HepG2 (cell line): ENCODE results near the gene RAMP3. TPM values are rescaled to one million over a fixed set of nuclear protein-coding genes. Genes with fewer than 3 reads are reported as not detected.

ENCODE experiments used
- ATAC-seq: fragments of 200-7000 bp; cut with Tn5 transposase; 3 replicates; pipeline ENCODE4 v1.9.1; 2020; ENCODE audit warnings: mild to moderate bottlenecking, moderate library complexity
- BruUV-seq: library from RNA; stranded (reverse); fragments of 400-500 nt; replicated peaks from 2 replicates; lab custom pipeline; 2021; lab: Mats Ljungman, UMichigan
- CTCF ChIA-PET: fragments of 300-600 bp; formaldehyde crosslinking; extraction: SDS; loops from one replicate; lab custom pipeline; 2021; ENCODE audit warnings: low total read pairs, inconsistent platforms, low intra/inter-chr PET ratio; lab: Yijun Ruan, JAX
- POLR2A ChIA-PET: fragments of 350-600 bp; sonication (Branson Sonifier 250); formaldehyde crosslinking; loops from one replicate; lab custom pipeline; 2020; ENCODE audit warnings: antibody characterized with exemption, inconsistent platforms; lab: Yijun Ruan, JAX
- DNase-seq: peaks from one replicate; pipeline ENCODE4 v3.0.0-alpha.2; 2015; ENCODE audit warnings: low spot score
- FAIRE-seq: peaks from 3 replicates; lab custom pipeline; 2011; peaks lifted over from hg19 to GRCh38; lab: Jason Lieb, UNC
- H2AFZ ChIP-seq: one replicate; pipeline ENCODE4 v1.6.1; 2011; ENCODE audit warnings: low read length, inconsistent platforms
- H3K27ac ChIP-seq: fragments of 300-600 bp; 3 replicates; pipeline ENCODE4 v1.8.0; 2011; ENCODE audit warnings: mixed run types, mild to moderate bottlenecking, mixed read lengths, low read length, inconsistent platforms; ENCODE audit not compliant: insufficient read depth; ENCODE audit errors: extremely low read length
- H3K27me3 ChIP-seq, 2 experiments: fragments of 200-600 bp in 1 of 2; 2 replicates in 1 of 2; 3 replicates in 1 of 2; pipeline versions ENCODE4 v1.6.0 to v1.8.0; 2011; ENCODE audit warnings: low read length in 2 of 2, mild to moderate bottlenecking in 2 of 2, moderate library complexity in 2 of 2, inconsistent platforms in 1 of 2; ENCODE audit not compliant: insufficient read depth in 2 of 2, control insufficient read depth in 1 of 2
- H3K36me3 ChIP-seq, 2 experiments: fragments of 200-600 bp in 1 of 2; replicated peaks in 1 of 2; 2 replicates in 1 of 2; 3 replicates in 1 of 2; pipeline versions ENCODE4 v1.5.1 to v1.8.0; 2011; ENCODE audit warnings: low read length in 2 of 2, inconsistent platforms in 1 of 2; ENCODE audit not compliant: insufficient read depth in 2 of 2, control insufficient read depth in 1 of 2
- H3K4me1 ChIP-seq: 2 replicates; pipeline ENCODE4 v1.5.1; 2012; ENCODE audit warnings: low read length, inconsistent platforms; ENCODE audit not compliant: insufficient read depth
- H3K4me2 ChIP-seq: 2 replicates; pipeline ENCODE4 v1.6.0; 2011; ENCODE audit warnings: low read depth, low read length, inconsistent platforms
- H3K4me3 ChIP-seq, 3 experiments: fragments of 200-600 bp in 1 of 3; sonication (generic), shearing (Covaris generic) in 1 of 3; replicated peaks in 1 of 3; 2 replicates each; pipeline ENCODE4 v1.5.1; 2011 to 2016; ENCODE audit warnings: low read length in 3 of 3, inconsistent platforms in 2 of 3, low read depth in 2 of 3, mild to moderate bottlenecking in 2 of 3, control low read depth in 1 of 3, mixed read lengths in 1 of 3; ENCODE audit not compliant: insufficient read depth in 1 of 3
- H3K79me2 ChIP-seq: one replicate; pipeline ENCODE4 v1.6.1; 2011; ENCODE audit warnings: low read length, inconsistent platforms; ENCODE audit not compliant: insufficient read depth
- H3K9ac ChIP-seq: 2 replicates; pipeline ENCODE4 v1.6.0; 2011; ENCODE audit warnings: mild to moderate bottlenecking, low read depth, low read length, inconsistent platforms; ENCODE audit not compliant: insufficient read depth
- H3K9me3 ChIP-seq: 2 replicates; pipeline ENCODE4 v1.5.1; 2012; ENCODE audit warnings: mild to moderate bottlenecking, low read length
- H4K20me1 ChIP-seq: 2 replicates; pipeline ENCODE4 v1.6.0; 2011; ENCODE audit warnings: inconsistent platforms, mild to moderate bottlenecking, low read length, moderate library complexity; ENCODE audit not compliant: insufficient read depth
- ASH2L ChIP-seq: fragments of 300-600, 200-600 bp; sonication (generic); IDR thresholded peaks from 2 replicates; pipeline ENCODE4 v1.7.0; 2017; ENCODE audit warnings: low read depth, mild to moderate bottlenecking, moderate library complexity, mixed read lengths, low read length; ENCODE audit not compliant: insufficient read length
- KDM1A ChIP-seq: IDR thresholded peaks from 2 replicates; pipeline ENCODE4 v1.6.1; 2016; ENCODE audit warnings: missing compliant biosample characterization
- KDM5A ChIP-seq: fragments of 200-600 bp; sonication (generic); IDR thresholded peaks from 2 replicates; pipeline ENCODE4 v1.7.0; 2018; ENCODE audit warnings: antibody characterized with exemption, mild to moderate bottlenecking, low read length, borderline replicate concordance
- NCOA2 ChIP-seq: sonication (generic); formaldehyde crosslinking; IDR thresholded peaks from 2 replicates; pipeline ENCODE4 v1.8.0; 2022; ENCODE audit warnings: inconsistent platforms
- SMAD3 ChIP-seq: sonication (generic); formaldehyde crosslinking; IDR thresholded peaks from 2 replicates; pipeline ENCODE4 v1.4.0; 2020; ENCODE audit warnings: missing genetic modification reagents
- ZNF292 ChIP-seq: sonication (generic); formaldehyde crosslinking; IDR thresholded peaks from 2 replicates; pipeline ENCODE4 v1.8.1; 2022; ENCODE audit warnings: mild to moderate bottlenecking, low read depth, missing genetic modification reagents, borderline replicate concordance
- ZNF687 ChIP-seq: sonication (generic); formaldehyde crosslinking; IDR thresholded peaks from 2 replicates; pipeline ENCODE4 v1.5.1; 2020; ENCODE audit warnings: mild to moderate bottlenecking, missing genetic modification reagents, moderate library complexity
- ZNF713 ChIP-seq: sonication (generic); formaldehyde crosslinking; IDR thresholded peaks from 2 replicates; pipeline ENCODE4 v1.4.0; 2020; ENCODE audit warnings: mild to moderate bottlenecking, missing genetic modification reagents
- WGBS: methylation state at CpG from one replicate; pipeline ENCODE4 v1.1.6; 2017; ENCODE audit warnings: low lambda C conversion rate; 5-methylcytosine and 5-hydroxymethylcytosine counted together
- in situ Hi-C: cut with HindIII; loops from 2 replicates; pipeline ENCODE4 v1.10.0; 2017; ENCODE audit warnings: low pct_unique_long_range_greater_than_20kb; ENCODE audit not compliant: extremely low pct_ligation_motif_present
- intact Hi-C: fragments of 100-400 bp; cut with micrococcal nuclease; formaldehyde crosslinking; loops from one replicate; pipeline ENCODE4 v1.10.0; 2022; ENCODE audit not compliant: unreplicated experiment
- polyA plus RNA-seq, 8 experiments: library from polyadenylated mRNA; depleted of rRNA in 3 of 8; stranded (reverse) in 7 of 8; unstranded in 1 of 8; fragments of >200 nt; fragmentation: Illumina TruSeq in 4 of 8; extraction: Trizol in 4 of 8; gene quantifications; 2 replicates each; pipeline versions ENCODE4 v1.2.1 to v1.2.3, GENCODE V29; 2011 to 2016; ENCODE audit warnings: low read depth in 4 of 8, missing spikeins in 1 of 8, mixed read lengths in 1 of 8; ENCODE audit not compliant: insufficient read depth in 1 of 8
- total RNA-seq, 5 experiments: library from RNA; depleted of rRNA; stranded (reverse); fragments of >200 nt; fragmentation: Illumina TruSeq; extraction: Trizol; gene quantifications; 2 replicates each; pipeline ENCODE4 v1.2.3, GENCODE V29; 2016; ENCODE audit warnings: low read depth in 1 of 5

Gene RAMP3
- total and polyA plus RNA-seq, 2 of the 13 experiments (the other 11 are each of a cell fraction or from before 2014, with no cell fraction given) = not detected

- H3K36me3 ChIP-seq = no peaks in the 10 kb centered on the region
- in situ Hi-C loops = no loop called here
- ATAC-seq = no peak
- 65% methylated on average over 4 of the region's 12 CpGs for WGBS
- no peaks in the 10 kb centered on the region for H3K79me2 ChIP-seq
- H3K9ac ChIP-seq = no peak overlapping the region
- no peaks in the 10 kb centered on the region for H3K9me3 ChIP-seq
- ChIA-PET CTCF (no interaction called here), POLR2A (no interaction called here)
- H3K4me3 ChIP-seq = no peak overlapping the region
- peaks cover 0 to 31% of the 10 kb centered on the region in 2 experiments; a peak in 3 of 5 replicates for H3K27me3 ChIP-seq
- no peak overlapping the region for H3K27ac ChIP-seq
- no peak for TF ChIP-seq KDM1A
- TF ChIP-seq NCOA2 (CRISPR knock-in tag) = no peak
- no peak for TF ChIP-seq ZNF687
- no peak for TF ChIP-seq SMAD3 (CRISPR knock-in tag)
- TF ChIP-seq KDM5A = no peak
- no peak for TF ChIP-seq ASH2L
- TF ChIP-seq ZNF713 = no peak
- no peak for TF ChIP-seq ZNF292 (CRISPR knock-in tag)
- DNase-seq = no peak
- no peak overlapping the region for H2AFZ ChIP-seq
- intact Hi-C loops = no loop called here
- no peak for FAIRE-seq
- H3K4me1 ChIP-seq = no peaks in the 10 kb centered on the region
- no TSS peak for BruUV-seq
- H4K20me1 ChIP-seq = no peaks in the 10 kb centered on the region
- no peak overlapping the region for H3K4me2 ChIP-seq
Observed at GRCh38 chr7:45219130-45219529, 61.5 kb downstream of the RAMP3 start.
